Osteoblast (primary cell): Measurements from ENCODE around the gene KATNIP. TPM values are rescaled to one million over a fixed set of nuclear protein-coding genes. Genes with fewer than 3 reads are reported as not detected.

Source experiments
- DNase-seq: peaks from one replicate; pipeline ENCODE4 v3.0.0; 2011; ENCODE audit warnings: low spot score, mixed read lengths; ENCODE audit not compliant: insufficient read length; ENCODE audit errors: missing footprints
- H2AFZ ChIP-seq: 2 replicates; pipeline ENCODE4 v1.6.0; 2011; ENCODE audit warnings: mild to moderate bottlenecking, low read length
- H3K27ac ChIP-seq: 2 replicates; pipeline ENCODE4 v1.5.1; 2011; ENCODE audit warnings: mild to moderate bottlenecking, low read depth, low read length, moderate library complexity
- H3K27me3 ChIP-seq: 2 replicates; pipeline ENCODE4 v1.6.0; 2012; ENCODE audit warnings: mild to moderate bottlenecking, control low read depth, inconsistent platforms, low read length, moderate library complexity; ENCODE audit not compliant: insufficient read depth
- H3K36me3 ChIP-seq: 2 replicates; pipeline ENCODE4 v1.5.1; 2011; ENCODE audit warnings: mild to moderate bottlenecking, low read length, control low read depth, moderate library complexity; ENCODE audit not compliant: insufficient read depth
- H3K4me1 ChIP-seq: 2 replicates; pipeline ENCODE4 v1.5.1; 2011; ENCODE audit warnings: mild to moderate bottlenecking, low read length, control low read depth, moderate library complexity; ENCODE audit not compliant: insufficient read depth
- H3K4me2 ChIP-seq: 2 replicates; pipeline ENCODE4 v1.6.0; 2011; ENCODE audit warnings: mild to moderate bottlenecking, low read length; ENCODE audit not compliant: insufficient read depth
- H3K4me3 ChIP-seq: fragments of 200-600 bp; sonication (generic); 3 replicates; pipeline ENCODE4 v1.5.1; 2012; ENCODE audit warnings: mild to moderate bottlenecking, low read length, inconsistent platforms; ENCODE audit not compliant: insufficient read depth
- H3K79me2 ChIP-seq: 2 replicates; pipeline ENCODE4 v1.6.0; 2012; ENCODE audit warnings: mild to moderate bottlenecking, low read length, control low read depth, inconsistent platforms; ENCODE audit not compliant: insufficient read depth
- H3K9me3 ChIP-seq: 2 replicates; pipeline ENCODE4 v1.5.1; 2011; ENCODE audit warnings: low read depth, low read length, control low read depth
- H4K20me1 ChIP-seq: 2 replicates; pipeline ENCODE4 v1.6.0; 2012; ENCODE audit warnings: mild to moderate bottlenecking, low read length, control low read depth; ENCODE audit not compliant: insufficient read depth
- total RNA-seq: library from RNA; depleted of rRNA; stranded (reverse); fragments of >200 nt; gene quantifications from 2 replicates; pipeline ENCODE4 v1.2.3, GENCODE V29; 2012
- TF ChIP-seq, protein P1 (sequence below): IDR thresholded peaks from 2 replicates; pipeline ENCODE4 v1.5.1; 2011; ENCODE audit warnings: mild to moderate bottlenecking, low read depth, low read length, moderate library complexity; ENCODE audit errors: extremely low read depth

Gene KATNIP
- total RNA-seq, 1 donor: 30.8 TPM

DNA sequence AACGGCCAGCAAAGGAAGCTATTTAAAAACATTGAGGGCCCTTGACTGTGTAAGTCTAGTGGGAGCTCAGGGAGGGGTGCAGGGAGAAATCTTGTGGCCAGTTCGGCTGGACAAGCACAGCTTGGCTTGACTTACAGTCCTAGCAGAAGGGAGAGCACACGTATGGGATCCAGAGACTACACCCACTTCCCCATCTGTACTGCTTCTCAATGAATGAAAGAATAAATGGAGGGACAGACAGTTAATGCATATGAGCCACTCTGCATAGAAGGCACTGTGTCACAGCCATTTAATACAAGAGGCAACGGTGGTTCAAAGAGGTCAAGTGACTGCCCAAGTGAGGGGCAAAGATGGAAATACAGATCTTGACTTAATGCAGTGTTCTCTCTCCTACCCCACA, 15.7 kb upstream of the KATNIP start:
- DNase-seq: no peak
- no peak overlapping the region for H3K27ac ChIP-seq
- peaks cover 76% of the 10 kb centered on the region for H3K36me3 ChIP-seq
- H3K27me3 ChIP-seq: no peaks in the 10 kb centered on the region
- H3K4me2 ChIP-seq: no peak overlapping the region
- TF ChIP-seq, protein P1, sequence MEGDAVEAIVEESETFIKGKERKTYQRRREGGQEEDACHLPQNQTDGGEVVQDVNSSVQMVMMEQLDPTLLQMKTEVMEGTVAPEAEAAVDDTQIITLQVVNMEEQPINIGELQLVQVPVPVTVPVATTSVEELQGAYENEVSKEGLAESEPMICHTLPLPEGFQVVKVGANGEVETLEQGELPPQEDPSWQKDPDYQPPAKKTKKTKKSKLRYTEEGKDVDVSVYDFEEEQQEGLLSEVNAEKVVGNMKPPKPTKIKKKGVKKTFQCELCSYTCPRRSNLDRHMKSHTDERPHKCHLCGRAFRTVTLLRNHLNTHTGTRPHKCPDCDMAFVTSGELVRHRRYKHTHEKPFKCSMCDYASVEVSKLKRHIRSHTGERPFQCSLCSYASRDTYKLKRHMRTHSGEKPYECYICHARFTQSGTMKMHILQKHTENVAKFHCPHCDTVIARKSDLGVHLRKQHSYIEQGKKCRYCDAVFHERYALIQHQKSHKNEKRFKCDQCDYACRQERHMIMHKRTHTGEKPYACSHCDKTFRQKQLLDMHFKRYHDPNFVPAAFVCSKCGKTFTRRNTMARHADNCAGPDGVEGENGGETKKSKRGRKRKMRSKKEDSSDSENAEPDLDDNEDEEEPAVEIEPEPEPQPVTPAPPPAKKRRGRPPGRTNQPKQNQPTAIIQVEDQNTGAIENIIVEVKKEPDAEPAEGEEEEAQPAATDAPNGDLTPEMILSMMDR: no peak
- H3K9me3 ChIP-seq: no peaks in the 10 kb centered on the region
- H3K79me2 ChIP-seq: no peaks in the 10 kb centered on the region
- H3K4me1 ChIP-seq: peaks cover 13% of the 10 kb centered on the region
- no peak overlapping the region for H3K4me3 ChIP-seq
- no peak overlapping the region for H2AFZ ChIP-seq
- peaks cover 36% of the 10 kb centered on the region for H4K20me1 ChIP-seq

- no peak overlapping the region for H3K27ac ChIP-seq
- H3K36me3 ChIP-seq: peaks cover 90% of the 10 kb centered on the region
- TF ChIP-seq, protein P1: no peak
- no peak overlapping the region for H3K4me3 ChIP-seq
- no peak for DNase-seq
- H3K4me1 ChIP-seq: peaks cover under 1% of the 10 kb centered on the region
- H3K79me2 ChIP-seq: peaks cover 2% of the 10 kb centered on the region
- H3K9me3 ChIP-seq: no peaks in the 10 kb centered on the region
- H2AFZ ChIP-seq: no peak overlapping the region
- peaks cover 19% of the 10 kb centered on the region for H4K20me1 ChIP-seq
- no peak overlapping the region for H3K4me2 ChIP-seq
- H3K27me3 ChIP-seq: no peaks in the 10 kb centered on the region
These were observed 11.4 kb upstream of the KATNIP start for GRCh38 chr16:27538528-27538927.

DNA sequence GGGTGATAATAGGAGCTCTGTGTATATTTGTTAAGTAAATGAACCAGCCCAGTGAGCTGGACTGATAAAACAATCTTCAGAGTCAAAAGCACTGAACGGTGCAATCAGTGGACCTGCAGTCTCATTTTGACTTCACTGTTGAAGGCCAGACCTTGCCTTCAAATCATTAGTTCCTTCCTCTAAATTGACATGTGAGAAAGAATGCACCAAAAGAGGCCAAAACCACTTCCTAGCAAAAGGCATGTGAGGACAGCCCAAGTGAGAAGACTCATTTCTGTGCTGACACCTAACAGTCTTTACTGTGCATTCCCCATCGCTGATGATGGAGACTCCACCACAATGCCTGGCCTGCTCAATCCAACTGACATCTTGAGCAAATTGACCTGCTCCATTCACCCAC, 10.8 kb upstream of the KATNIP start:
- H3K4me3 ChIP-seq: no peak overlapping the region
- peaks cover 6% of the 10 kb centered on the region for H3K4me1 ChIP-seq
- peaks cover 2% of the 10 kb centered on the region for H3K79me2 ChIP-seq
- H4K20me1 ChIP-seq: peaks cover 18% of the 10 kb centered on the region
- no peak overlapping the region for H3K4me2 ChIP-seq
- TF ChIP-seq, protein P1: no peak
- no peak overlapping the region for H3K27ac ChIP-seq
- no peaks in the 10 kb centered on the region for H3K27me3 ChIP-seq
- DNase-seq: no peak
- H2AFZ ChIP-seq: no peak overlapping the region
- H3K36me3 ChIP-seq: peaks cover 91% of the 10 kb centered on the region
- H3K9me3 ChIP-seq: no peaks in the 10 kb centered on the region

DNA sequence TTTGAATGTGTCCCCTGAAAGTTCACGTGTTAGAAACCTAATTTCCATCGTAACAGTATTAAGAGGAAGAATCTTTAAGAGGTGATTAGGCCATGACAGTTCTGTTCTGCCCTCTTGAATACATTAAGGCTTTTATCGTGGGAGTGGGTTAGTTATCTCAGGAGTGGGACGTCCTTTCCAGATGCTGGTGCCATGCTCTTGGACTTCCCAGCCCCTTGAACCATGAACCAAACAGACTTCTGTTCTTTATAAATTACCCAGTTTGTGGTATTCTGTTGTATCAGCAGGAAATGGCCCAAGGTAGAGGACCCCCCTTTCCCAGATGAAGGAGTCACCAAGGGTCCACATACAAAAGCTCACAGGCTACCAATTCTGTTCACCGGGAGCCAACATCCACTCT, 10.3 kb upstream of the KATNIP start:
- DNase-seq: no peak
- H3K27me3 ChIP-seq: no peaks in the 10 kb centered on the region
- no peak overlapping the region for H3K4me3 ChIP-seq
- no peak overlapping the region for H3K4me2 ChIP-seq
- H3K79me2 ChIP-seq: peaks cover 2% of the 10 kb centered on the region
- peaks cover 11% of the 10 kb centered on the region for H3K4me1 ChIP-seq
- no peak overlapping the region for H2AFZ ChIP-seq
- H3K27ac ChIP-seq: no peak overlapping the region
- H4K20me1 ChIP-seq: peaks cover 21% of the 10 kb centered on the region
- TF ChIP-seq, protein P1: no peak
- H3K36me3 ChIP-seq: peaks cover 94% of the 10 kb centered on the region
- no peaks in the 10 kb centered on the region for H3K9me3 ChIP-seq
